GM12892 (cell line): ENCODE data around the gene PCDHGA1.

ENCODE experiments used
- POLR2A ChIP-seq: IDR thresholded peaks from 2 replicates; pipeline ENCODE4 v1.6.1; 2011; ENCODE audit warnings: low read depth, low read length, control low read depth
- POLR2AphosphoS5 ChIP-seq: IDR thresholded peaks from 2 replicates; pipeline ENCODE4 v1.6.1; 2011; ENCODE audit warnings: low read depth, low read length, control low read depth
- TAF1 ChIP-seq: IDR thresholded peaks from 2 replicates; pipeline ENCODE4 v1.6.1; 2011; ENCODE audit warnings: low read depth, mild to moderate bottlenecking, control low read depth, low read length, borderline replicate concordance

- TF ChIP-seq TAF1, result no peak
- no peak; the same call in 1 of the 2 replicates for TF ChIP-seq POLR2A
- TF ChIP-seq POLR2AphosphoS5, result no peak
These were observed 184.2 kb downstream of the PCDHGA1 start for GRCh38 chr5:141514330-141515133.
